Body of pancreas (tissue), 4 donors: ENCODE measurements around the gene PRPF8. TPM values are rescaled to one million over a fixed set of nuclear protein-coding genes. Genes with fewer than 3 reads are reported as not detected.
"Not testable (repeated sequence)": the region's sequence is repeated elsewhere in the genome, so short reads cannot be mapped to it uniquely, and the experiment has no call there.

Source experiments
- ATAC-seq: fragments of 150-250 bp; one replicate; pipeline ENCODE4 v1.9.1; 2016
- DNase-seq, 4 donors: peaks; one replicate each; pipeline ENCODE4 v3.0.0-alpha.2; 2019
- H3K27ac ChIP-seq, 4 donors: fragments of 200-600 bp; sonication (generic); 1 replicate in 3 of 4; 2 replicates in 1 of 4; pipeline versions ENCODE4 v1.5.1 to v1.6.1; 2016 to 2019; ENCODE audit warnings: mild to moderate bottlenecking in 1 of 4, mixed read lengths in 1 of 4, moderate library complexity in 1 of 4
- H3K27me3 ChIP-seq, 2 donors: fragments of 200-600 bp; sonication (generic); one replicate each; pipeline ENCODE4 v1.6.0; 2016; ENCODE audit warnings: mild to moderate bottlenecking in 1 of 2
- H3K36me3 ChIP-seq, 2 donors: fragments of 200-600 bp; sonication (generic); replicated peaks in 1 of 2; 2 replicates each; pipeline ENCODE4 v1.5.1; 2016; ENCODE audit warnings: low read depth in 2 of 2; ENCODE audit not compliant: insufficient read depth in 1 of 2
- H3K4me1 ChIP-seq: fragments of 200-600 bp; sonication (generic); one replicate; pipeline ENCODE4 v1.6.0; 2016
- H3K4me3 ChIP-seq, 2 donors: fragments of 200-600 bp; sonication (generic); 1 replicate in 1 of 2; 2 replicates in 1 of 2; pipeline ENCODE4 v1.5.1; 2016 to 2019
- H3K9me3 ChIP-seq, 3 donors: fragments of 200-600 bp; sonication (generic); 1 replicate in 2 of 3; 2 replicates in 1 of 3; pipeline ENCODE4 v1.5.1; 2016
- POLR2A ChIP-seq, 3 donors: fragments of 450-650 bp; IDR thresholded peaks; one replicate each; pipeline ENCODE4 v1.6.1; 2016; ENCODE audit warnings: antibody characterized with exemption in 3 of 3, mild to moderate bottlenecking in 2 of 3
- WGBS, 2 donors: methylation state at CpG; one replicate each; pipeline ENCODE4 v1.1.5; 2017; 5-methylcytosine and 5-hydroxymethylcytosine counted together
- intact Hi-C: fragments of 100-400 bp; cut with DNase I; formaldehyde crosslinking; loops from one replicate; pipeline ENCODE4 v1.15.1; 2023
- total RNA-seq, 2 donors: library from RNA; depleted of rRNA; stranded (reverse); fragments of >200 nt; gene quantifications; one replicate each; pipeline ENCODE4 v1.1.0, GENCODE V29; 2016
- TF ChIP-seq, protein P1 (sequence below), 7 experiments: fragments of 450-650 bp in 4 of 7; fragments of 200-600 bp in 3 of 7; sonication (generic) in 3 of 7; IDR thresholded peaks; one replicate each; pipeline ENCODE4 v1.5.1; 2016 to 2019; ENCODE audit warnings: antibody characterized with exemption in 7 of 7

Gene PRPF8
- total RNA-seq, 2 donors from 2014 or later = 84.7 to 100 TPM

DNA sequence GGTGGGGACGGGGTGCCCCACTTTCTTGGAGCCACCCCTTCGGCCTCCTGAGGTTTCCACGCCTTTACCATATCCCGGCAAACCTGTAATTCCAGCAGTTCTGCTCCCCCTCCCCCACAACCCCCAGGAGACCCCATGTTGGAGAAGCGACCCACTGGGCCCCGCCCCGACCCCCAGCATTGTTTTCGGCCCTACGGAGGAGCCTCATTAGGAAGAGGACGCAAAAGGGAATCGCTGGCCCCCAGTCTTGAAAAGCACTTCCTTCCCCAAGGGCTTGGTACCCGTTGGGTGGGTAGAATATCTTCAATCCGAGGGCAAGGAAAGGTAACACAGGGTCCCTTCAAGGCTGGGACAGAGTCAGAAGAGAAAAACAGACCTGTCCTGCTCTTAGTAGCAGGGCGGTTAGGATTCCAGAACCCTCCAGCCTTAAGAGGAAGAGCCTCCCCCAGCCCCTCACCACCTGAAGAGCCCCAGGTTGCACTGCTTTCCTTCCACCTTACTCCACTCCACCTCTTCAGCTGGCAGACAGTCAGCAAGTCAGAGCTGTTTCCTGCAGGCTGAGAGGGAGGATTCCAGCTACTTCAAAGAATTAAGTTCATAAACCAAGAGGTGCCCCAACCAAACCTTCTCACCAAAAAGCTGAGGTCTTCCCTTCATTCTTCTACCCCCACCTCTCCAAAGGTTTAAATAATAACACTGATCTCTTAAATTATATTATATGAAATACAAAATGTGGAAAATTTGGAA, 26.3 kb upstream of the PRPF8 start:
- intact Hi-C loops = no loop called here
- no peak for DNase-seq

DNA sequence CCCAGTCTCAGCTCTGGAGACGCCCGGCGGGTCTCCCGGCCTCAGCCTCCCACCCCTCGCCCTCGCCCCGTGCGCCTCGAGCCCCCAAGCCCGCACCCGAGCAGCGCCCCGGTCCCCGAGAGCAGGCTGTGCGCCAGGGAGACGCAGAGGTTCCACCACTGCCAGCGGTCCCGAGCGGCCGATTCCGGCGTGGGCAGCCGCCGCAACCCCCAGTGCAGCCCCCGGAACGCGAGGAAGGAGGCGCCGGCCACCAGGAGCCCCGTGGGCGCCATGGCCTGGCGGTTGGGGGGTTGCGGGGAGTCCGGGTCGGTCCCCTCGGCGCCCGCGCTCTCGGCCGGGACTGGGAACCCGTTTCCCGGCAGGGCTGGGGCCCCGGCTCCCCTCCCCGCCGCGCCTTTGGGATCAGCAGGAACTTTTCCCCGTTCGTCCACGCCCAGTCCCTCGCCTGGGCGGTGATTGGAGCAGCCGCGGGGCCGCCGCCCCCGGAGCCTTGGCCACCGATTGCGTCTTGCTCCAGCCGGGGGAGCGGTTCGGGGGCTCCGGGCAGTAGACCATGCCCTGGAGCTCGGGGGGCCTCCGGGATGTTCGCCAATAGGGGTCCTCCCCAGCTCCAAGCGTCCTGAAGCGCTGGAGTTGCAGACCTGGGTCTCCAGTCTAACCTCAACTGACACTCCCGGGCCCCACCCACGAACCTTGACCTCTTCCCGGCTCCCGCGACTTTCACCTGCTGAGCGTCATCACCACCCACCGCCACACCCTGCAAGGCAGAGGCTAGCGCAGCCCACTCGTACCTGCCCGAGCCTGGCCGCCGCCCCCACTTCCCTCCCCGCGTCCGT, 25.5 kb upstream of the PRPF8 start, which contains the start of gene TLCD2:
Gene TLCD2, minus strand, starts transcription at position 407 of the 836 bp plus-strand sequence. Its CDS starts 135 bp downstream, at position 272.
- peaks cover 0 to 2% of the 10 kb centered on the region in 2 donors for H3K36me3 ChIP-seq
- no peaks in the 10 kb centered on the region for H3K27me3 ChIP-seq
- peak within 1 kb of the TSS; percentile 13 to 69 (median 54) for H3K27ac ChIP-seq
- intact Hi-C loops = no loop called here
- H3K4me3 ChIP-seq = peak within 1 kb of the TSS; percentile 52 to 74
- ATAC-seq = peak; percentile 39
- DNase-seq = peak; percentile 68 to 76 (median 72)
- TF ChIP-seq, protein P1, sequence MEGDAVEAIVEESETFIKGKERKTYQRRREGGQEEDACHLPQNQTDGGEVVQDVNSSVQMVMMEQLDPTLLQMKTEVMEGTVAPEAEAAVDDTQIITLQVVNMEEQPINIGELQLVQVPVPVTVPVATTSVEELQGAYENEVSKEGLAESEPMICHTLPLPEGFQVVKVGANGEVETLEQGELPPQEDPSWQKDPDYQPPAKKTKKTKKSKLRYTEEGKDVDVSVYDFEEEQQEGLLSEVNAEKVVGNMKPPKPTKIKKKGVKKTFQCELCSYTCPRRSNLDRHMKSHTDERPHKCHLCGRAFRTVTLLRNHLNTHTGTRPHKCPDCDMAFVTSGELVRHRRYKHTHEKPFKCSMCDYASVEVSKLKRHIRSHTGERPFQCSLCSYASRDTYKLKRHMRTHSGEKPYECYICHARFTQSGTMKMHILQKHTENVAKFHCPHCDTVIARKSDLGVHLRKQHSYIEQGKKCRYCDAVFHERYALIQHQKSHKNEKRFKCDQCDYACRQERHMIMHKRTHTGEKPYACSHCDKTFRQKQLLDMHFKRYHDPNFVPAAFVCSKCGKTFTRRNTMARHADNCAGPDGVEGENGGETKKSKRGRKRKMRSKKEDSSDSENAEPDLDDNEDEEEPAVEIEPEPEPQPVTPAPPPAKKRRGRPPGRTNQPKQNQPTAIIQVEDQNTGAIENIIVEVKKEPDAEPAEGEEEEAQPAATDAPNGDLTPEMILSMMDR (IDR thresholded peaks at IDR 0.05) = no peak
- peak in 2 of 3 donors; percentile 48 for TF ChIP-seq POLR2A (IDR thresholded peaks at IDR 0.05)
- H3K4me1 ChIP-seq = peaks cover 33% of the 10 kb centered on the region
- WGBS, 2 donors = 2 to 4% methylated on average over 13 to 55 of the region's 83 CpGs
- H3K9me3 ChIP-seq = no peaks in the 10 kb centered on the region

More for the DNA sequence above, 26.3 kb upstream of the PRPF8 start:
- Histone ChIP-seq H3K36me3 (peaks cover 0 to 2% of the 10 kb centered on the region in 2 donors), H3K27me3 (no peaks in the 10 kb centered on the region), H3K4me1 (peaks cover 34% of the 10 kb centered on the region), H3K9me3 (no peaks in the 10 kb centered on the region), H3K4me3 (peak overlapping the region in 1 of 2 donors; percentile 74), H3K27ac (peak overlapping the region; percentile 13 to 69 (median 54))
- TF ChIP-seq POLR2A (IDR thresholded peaks at IDR 0.05) = no peak
- TF ChIP-seq, protein P1 (IDR thresholded peaks at IDR 0.05) = no peak
- ATAC-seq = no peak
- WGBS, 2 donors = 35 to 37% methylated on average over 10 to 13 of the region's 14 CpGs

DNA sequence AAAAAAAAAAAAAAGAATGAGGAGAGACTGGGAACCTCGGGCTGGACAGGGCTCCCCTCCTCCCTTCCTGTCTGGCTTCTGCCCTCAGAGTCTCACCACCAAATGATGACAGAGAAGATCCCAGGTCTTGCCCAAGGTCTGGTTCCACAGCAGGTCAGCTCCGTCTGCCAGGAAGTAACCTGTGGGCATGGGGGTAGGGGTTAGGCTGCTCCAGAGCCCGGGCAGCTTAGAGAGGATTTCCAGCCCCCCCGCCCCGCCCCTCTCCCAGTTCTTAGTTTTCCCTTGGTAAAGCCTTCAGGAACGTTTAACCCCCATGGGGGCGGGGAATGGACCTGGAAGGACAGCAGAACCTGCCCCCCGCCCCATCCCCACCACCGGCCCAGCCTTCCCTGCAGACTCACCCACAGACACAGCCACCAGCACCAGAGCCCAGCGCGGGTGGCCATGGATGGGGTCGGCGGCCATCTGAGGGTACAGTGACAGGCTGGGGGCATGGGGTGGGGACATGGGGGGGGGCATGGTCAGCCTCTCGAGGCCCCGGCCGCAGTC, 24.8 kb upstream of the PRPF8 start:
- 18 to 36% methylated on average over 11 to 14 of the region's 16 CpGs for WGBS, 2 donors
- intact Hi-C loops = no loop called here

DNA sequence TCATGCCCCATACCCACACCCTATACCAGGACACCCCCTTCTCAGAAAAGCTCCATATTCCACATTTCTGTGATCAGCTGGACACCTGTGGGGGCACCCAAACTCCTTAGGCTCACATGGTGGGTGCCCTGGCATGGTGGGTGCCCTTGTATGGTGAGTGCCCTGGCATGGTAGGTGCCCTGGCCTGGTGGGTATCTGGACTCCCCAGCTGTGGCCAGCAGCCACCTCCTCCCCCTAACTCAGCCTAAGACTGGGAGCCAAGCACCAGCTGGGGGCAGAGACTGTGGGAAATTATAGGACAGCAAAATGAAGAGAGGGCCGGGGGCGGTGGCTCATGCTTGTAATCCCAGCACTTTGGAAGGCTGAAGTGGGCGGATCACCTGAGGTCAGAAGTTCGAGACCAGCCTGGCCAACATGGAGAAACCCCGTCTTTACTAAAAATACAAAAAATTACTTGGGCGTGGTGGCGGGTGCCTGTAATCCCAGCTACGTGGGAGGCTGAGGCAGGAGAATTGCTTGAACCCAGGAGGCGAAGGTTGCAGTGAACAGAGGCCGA, 24.2 kb upstream of the PRPF8 start:
- H3K36me3 ChIP-seq, intact Hi-C loops, ATAC-seq, DNase-seq, H3K27ac ChIP-seq, H3K27me3 ChIP-seq, H3K4me3 ChIP-seq, H3K9me3 ChIP-seq: not testable (repeated sequence)
- WGBS, 2 donors = 93 to 98% methylated on average over 10 of the region's 10 CpGs
- H3K4me1 ChIP-seq = peaks cover 20% of the 10 kb centered on the region

More for the DNA sequence above, 24.8 kb upstream of the PRPF8 start:
- H3K36me3 ChIP-seq = peaks cover 0 to 2% of the 10 kb centered on the region in 2 donors
- no peak for TF ChIP-seq POLR2A (IDR thresholded peaks at IDR 0.05)
- TF ChIP-seq, protein P1 (IDR thresholded peaks at IDR 0.05) = no peak
- ATAC-seq (no peak), DNase-seq (peak in 1 of 4 donors; percentile 23)
- H3K4me3 ChIP-seq = peak overlapping the region; percentile 52 to 74
- peak overlapping the region in 1 of 4 donors; percentile 49 for H3K27ac ChIP-seq
- no peaks in the 10 kb centered on the region for H3K9me3 ChIP-seq
- H3K27me3 ChIP-seq = no peaks in the 10 kb centered on the region
- peaks cover 26% of the 10 kb centered on the region for H3K4me1 ChIP-seq
